Keratinocyte (primary cell): ENCODE results near the gene SUGT1.

ENCODE experiments used
- CTCF ChIP-seq, 3 experiments: IDR thresholded peaks in 1 of 3; conservative IDR thresholded peaks in 1 of 3; optimal IDR thresholded peaks in 1 of 3; 2 replicates in 2 of 3; 3 replicates in 1 of 3; pipeline versions ENCODE3 to v1.5.1; 2011; ENCODE audit warnings: low read length in 3 of 3, mild to moderate bottlenecking in 3 of 3, moderate library complexity in 2 of 3, control low read depth in 1 of 3, inconsistent platforms in 1 of 3; ENCODE audit not compliant: insufficient read depth in 2 of 3; ENCODE audit errors: extremely low read depth in 1 of 3
- EZH2 ChIP-seq: IDR thresholded peaks from one replicate; pipeline ENCODE4 v1.6.1; 2012; ENCODE audit warnings: inconsistent platforms, mild to moderate bottlenecking, low read length, moderate library complexity

GRCh38 chr13:52743569-52743968 is 90.9 kb downstream of the SUGT1 start:
- no peak for TF ChIP-seq EZH2
- TF ChIP-seq CTCF (optimal IDR thresholded peaks at IDR 0.05 in 1 of 3, IDR thresholded peaks at IDR 0.05 in 1 of 3, conservative IDR thresholded peaks at IDR 0.05 in 1 of 3; ENCODE audit: extremely low read depth in 1 of 3, insufficient read depth in 2 of 3, low read length in 3 of 3) = no peak
